ENCODE results near the gene PITPNC1.
A peak's percentile ranks its signal among the peaks of the same experiment; 100 is the strongest.
"Not testable (repeated sequence)": the region's sequence is repeated elsewhere in the genome, so short reads cannot be mapped to it uniquely, and the experiment has no call there.

The PITPNC1 gene

GRCh38 chr17:67369676-67370075 lies 7.4 kb upstream of the PITPNC1 start:
- no peak for DNase-seq (ENCODE audit: low read depth in 2 of 2)

- no peak for DNase-seq (ENCODE audit: low read depth in 2 of 2)
Observed at GRCh38 chr17:67372751-67373150, 4.3 kb upstream of the PITPNC1 start.

GRCh38 chr17:67374329-67375053 lies 2.6 kb upstream of the PITPNC1 start:
- DNase-seq (ENCODE audit: low read depth in 2 of 2): peak; percentile 79 to 82

- no peak for DNase-seq (ENCODE audit: low read depth in 2 of 2)
Observed at GRCh38 chr17:67375054-67375427, 2.0 kb upstream of the PITPNC1 start.

DNA sequence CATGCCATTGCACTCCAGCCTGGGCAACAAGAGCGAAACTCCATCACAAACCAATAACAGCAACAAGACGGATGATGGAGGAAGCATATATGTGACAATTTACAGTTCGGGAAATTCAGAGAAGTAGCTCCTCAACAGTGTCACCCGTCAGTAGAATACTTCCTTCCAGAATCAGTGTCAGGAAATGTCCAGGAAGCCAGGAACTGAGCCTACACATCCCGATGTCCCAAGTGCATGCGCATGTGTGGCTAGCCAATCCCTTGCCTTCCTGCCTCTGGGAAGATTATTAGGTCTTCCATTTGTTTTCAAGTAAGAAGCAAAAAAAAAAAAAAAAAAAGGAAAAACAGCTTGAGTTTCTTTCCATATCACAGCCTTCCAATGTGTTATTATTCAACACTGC lies 1.4 kb upstream of the PITPNC1 start:
- DNase-seq (ENCODE audit: low read depth in 2 of 2): no peak

GRCh38 chr17:67376415-67376736 lies 705 bp upstream of the PITPNC1 start:
- no peak for DNase-seq (ENCODE audit: low read depth in 2 of 2)

GRCh38 chr17:67377488-67378453 lies 690 bp downstream of the PITPNC1 start:
- peak; percentile 30 to 32 for DNase-seq (ENCODE audit: low read depth in 2 of 2)

- peak; percentile 67 to 74 for DNase-seq (ENCODE audit: low read depth in 2 of 2)
Observed at GRCh38 chr17:67378454-67379250, 1.6 kb downstream of the PITPNC1 start.

- DNase-seq (ENCODE audit: low read depth in 2 of 2): no peak
Observed at GRCh38 chr17:67379251-67379630, 2.2 kb downstream of the PITPNC1 start.

DNA sequence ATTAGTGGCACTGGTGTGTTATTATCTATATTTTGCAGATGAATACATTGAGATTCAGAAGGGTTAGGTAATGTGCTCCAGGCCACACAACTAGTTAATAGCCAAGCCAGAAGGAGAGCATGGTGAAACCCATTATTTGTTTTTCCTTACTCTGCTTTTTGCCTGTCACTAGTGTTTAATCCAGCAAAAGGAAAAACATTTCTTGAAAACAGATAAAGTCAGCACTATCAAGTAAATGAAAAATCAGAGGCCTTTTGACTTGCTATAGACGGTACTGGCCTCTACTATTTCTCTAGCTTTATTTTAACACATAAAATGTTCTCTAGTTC lies 4.8 kb downstream of the PITPNC1 start:
- no peak for DNase-seq (ENCODE audit: low read depth in 2 of 2)

DNA sequence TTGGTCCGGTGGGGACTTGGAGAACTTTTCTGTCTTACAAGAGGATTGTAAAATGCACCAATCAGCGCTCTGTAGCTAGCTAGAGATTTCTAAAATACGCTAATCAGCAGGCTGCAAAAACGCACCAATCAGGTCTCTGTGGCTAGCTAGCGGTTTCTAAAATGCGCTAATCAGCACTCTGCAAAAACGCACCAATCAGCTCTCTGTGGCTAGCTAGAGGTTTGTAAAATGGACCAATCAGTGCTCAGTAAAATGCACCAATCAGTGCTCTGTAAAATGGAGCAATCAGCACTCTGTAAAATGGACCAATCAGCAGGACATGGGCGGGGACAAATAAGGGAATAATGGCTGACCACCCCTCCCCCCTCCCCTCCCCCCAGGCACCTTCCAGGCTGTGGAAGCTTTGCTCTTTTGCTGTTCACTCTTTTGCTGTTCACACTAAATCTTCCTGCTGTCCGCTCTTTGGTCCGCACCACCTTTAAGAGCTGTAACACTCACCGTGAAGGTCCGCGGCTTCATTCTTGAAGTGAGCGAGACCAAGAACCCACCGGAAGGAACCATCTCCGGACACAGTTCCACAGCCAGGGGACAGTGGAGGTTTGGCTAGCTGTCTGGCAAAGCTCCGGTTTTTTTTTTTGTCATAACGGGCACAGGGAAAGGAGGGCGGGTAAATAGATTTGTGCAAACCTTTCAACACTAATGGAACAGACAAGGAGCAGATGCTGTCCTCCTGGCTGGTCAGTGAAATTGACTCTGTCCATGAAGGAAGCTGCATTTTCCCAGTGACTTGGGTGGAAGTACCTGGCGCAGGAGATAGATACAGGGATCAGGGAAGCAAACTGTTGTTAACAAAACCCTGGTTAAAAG lies 8.3 kb downstream of the PITPNC1 start:
- no peak for DNase-seq (ENCODE audit: low read depth in 2 of 2)

- DNase-seq (ENCODE audit: low read depth in 2 of 2): peak; percentile 68
Observed at GRCh38 chr17:67386965-67387551, 10.0 kb downstream of the PITPNC1 start.

GRCh38 chr17:67388536-67388935 lies 11.5 kb downstream of the PITPNC1 start:
- not testable (repeated sequence) for DNase-seq (ENCODE audit: low read depth in 2 of 2)

- DNase-seq (ENCODE audit: low read depth in 2 of 2): no peak
Observed at GRCh38 chr17:67388986-67389385, 11.9 kb downstream of the PITPNC1 start.

DNA sequence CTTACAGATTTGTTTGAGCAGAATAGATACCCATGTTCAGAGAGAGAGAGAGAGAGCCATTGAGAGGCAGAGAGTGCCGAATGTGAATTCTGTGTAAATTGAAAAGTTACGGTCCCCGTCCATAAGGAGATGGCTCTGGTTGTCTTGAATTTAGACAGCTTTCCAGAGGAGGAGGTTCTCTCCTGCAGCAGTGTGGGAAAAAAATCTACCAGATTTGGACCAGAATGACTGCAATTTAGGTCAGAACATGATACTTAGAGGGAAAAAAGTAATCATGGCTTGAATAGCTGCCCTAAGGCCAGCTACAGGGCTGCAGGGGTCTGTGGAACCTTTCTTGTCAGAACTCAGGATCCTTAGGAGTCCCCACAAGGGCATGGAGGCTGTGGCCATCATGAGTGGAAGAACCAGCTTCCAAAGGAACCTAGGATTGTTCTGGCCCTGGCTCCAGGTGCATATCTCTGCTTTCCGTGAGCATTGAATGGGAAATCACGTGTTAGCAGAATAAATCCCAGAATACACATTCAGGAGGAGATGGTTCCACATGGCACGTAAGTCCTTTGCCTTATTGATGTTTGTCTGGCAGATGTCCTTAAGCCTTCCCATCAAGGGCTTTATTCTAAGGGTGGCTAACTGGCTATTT lies 13.0 kb downstream of the PITPNC1 start:
- no peak for DNase-seq (ENCODE audit: low read depth in 2 of 2)

- peak in 1 of 2 donors; percentile 34 for DNase-seq (ENCODE audit: low read depth in 2 of 2)
Observed at GRCh38 chr17:67390646-67391361, 13.7 kb downstream of the PITPNC1 start.

DNA sequence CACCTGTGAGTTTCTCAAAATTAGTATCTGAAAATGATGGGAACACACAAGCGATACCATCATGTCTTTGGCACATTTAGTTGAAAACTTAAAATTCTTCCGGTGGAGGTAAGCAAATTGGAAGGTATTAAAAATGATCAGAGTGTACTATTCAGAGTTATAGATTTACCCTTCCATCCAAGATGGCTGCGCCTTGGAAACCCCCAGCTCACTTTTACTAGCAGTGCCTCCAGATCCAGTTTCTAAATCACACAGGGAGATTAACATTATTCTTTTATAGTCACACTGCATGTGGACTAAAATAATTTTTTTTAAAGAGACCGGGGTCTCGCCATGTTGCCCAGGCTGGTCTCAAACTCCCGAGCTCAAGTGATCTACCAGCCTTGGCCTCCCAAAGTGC lies 15.0 kb downstream of the PITPNC1 start:
- DNase-seq (ENCODE audit: low read depth in 2 of 2): no peak

DNA sequence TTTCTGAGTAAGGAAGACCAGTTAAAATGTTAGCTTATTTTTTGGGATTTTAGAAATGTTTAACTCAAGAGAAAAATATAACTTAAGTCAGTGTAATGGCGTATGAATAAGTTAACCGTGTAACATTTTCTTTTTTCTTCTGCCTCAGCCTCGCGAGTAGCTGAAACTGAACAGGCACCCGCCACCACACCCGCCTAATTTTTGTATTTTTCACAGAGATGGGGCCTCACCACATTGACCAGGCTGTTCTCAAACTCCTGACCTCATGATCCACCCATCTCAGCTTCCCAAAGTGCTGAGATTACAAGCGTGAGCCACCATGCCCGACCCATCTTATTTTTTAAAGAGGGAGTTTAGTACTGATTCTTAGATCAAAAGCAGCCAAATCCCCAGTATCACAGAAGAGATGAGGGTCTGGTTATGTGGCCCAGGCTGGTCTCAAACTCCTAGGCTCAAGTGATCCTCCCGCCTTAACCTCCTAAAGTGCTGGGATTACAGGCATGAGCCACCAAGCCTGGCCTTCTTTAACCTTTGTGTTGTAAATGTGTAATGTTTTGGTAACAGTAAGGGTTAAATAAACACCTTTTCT lies 16.8 kb downstream of the PITPNC1 start:
- no peak for DNase-seq (ENCODE audit: low read depth in 2 of 2)

GRCh38 chr17:67399676-67400075 lies 22.6 kb downstream of the PITPNC1 start:
- no peak for DNase-seq (ENCODE audit: low read depth in 2 of 2)

Data from activated CD4-positive, alpha-beta T cell treated with anti-CD3 and anti-CD28 coated beads for 24 hours (primary cell).